Measurements from ENCODE around the gene MRPL30.

Gene MRPL30

DNA sequence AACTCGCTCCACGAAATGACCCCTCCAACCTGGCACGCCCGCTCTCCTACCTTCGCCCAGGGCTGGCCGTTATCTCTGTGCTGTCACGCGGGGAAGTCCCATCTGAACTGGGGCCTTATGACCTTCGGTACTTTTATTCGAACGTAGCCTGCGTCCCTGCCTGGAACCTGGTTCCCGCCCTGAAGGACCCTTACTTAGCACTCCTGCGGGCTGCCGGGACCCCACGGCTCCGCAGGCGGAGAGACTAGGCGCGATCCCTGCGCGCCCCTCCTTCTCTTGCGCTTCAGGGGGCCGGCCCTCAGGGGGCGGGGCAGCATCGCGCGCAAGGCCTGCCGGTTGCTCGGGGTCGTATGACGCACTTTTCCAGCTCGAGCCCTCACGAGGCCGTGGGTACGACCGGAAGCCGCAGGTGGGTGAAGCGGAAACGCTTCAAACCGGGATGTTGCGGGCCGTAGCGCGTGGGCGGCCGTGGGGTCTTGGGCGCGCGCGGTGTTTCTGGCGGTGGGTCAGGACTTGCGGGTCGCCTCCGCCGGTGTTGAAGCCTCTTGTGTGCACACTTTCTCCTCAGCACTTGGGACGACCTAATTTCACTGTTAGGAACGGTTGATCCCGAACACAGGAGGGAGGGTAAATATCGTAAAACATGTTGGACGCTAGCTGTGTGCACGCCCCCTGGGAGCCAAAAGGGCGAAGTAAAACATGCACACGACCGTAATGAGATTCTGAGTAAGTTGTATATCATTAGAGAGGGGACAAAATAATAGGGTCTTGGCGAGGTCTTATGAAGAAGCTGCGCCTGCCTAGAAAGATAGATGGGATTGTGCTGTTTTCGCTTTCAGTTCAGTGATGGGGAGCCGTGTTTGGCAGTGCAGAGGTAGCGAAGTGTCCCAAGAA is 26.1 kb upstream of the MRPL30 start, which contains the start of the genes LIPT1 and TSGA10:
Gene LIPT1, plus strand, starts transcription at position 325 of the 894 bp plus-strand sequence. CDS start 6,991 bp downstream, outside the sequence.
Gene TSGA10, minus strand, starts transcription at position 300 of the 894 bp plus-strand sequence. CDS start 45,503 bp downstream, outside the sequence.
- peak; percentile 95 for DNase-seq (ENCODE audit: low read depth)
- TF ChIP-seq, protein P1, sequence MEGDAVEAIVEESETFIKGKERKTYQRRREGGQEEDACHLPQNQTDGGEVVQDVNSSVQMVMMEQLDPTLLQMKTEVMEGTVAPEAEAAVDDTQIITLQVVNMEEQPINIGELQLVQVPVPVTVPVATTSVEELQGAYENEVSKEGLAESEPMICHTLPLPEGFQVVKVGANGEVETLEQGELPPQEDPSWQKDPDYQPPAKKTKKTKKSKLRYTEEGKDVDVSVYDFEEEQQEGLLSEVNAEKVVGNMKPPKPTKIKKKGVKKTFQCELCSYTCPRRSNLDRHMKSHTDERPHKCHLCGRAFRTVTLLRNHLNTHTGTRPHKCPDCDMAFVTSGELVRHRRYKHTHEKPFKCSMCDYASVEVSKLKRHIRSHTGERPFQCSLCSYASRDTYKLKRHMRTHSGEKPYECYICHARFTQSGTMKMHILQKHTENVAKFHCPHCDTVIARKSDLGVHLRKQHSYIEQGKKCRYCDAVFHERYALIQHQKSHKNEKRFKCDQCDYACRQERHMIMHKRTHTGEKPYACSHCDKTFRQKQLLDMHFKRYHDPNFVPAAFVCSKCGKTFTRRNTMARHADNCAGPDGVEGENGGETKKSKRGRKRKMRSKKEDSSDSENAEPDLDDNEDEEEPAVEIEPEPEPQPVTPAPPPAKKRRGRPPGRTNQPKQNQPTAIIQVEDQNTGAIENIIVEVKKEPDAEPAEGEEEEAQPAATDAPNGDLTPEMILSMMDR (IDR thresholded peaks at IDR 0.05; ENCODE audit: low read depth, low read length), result peak; percentile 8
- TF ChIP-seq, protein P2, sequence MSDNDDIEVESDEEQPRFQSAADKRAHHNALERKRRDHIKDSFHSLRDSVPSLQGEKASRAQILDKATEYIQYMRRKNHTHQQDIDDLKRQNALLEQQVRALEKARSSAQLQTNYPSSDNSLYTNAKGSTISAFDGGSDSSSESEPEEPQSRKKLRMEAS (IDR thresholded peaks at IDR 0.05; ENCODE audit: low read depth, low read length), result peak; percentile 85
- TF ChIP-seq MYC (IDR thresholded peaks at IDR 0.05; ENCODE audit: low read depth, low read length), result peak; percentile 95
- peak; percentile 83 for TF ChIP-seq POLR2A (IDR thresholded peaks at IDR 0.05; ENCODE audit: extremely low read depth, insufficient read length)
- peak within 1 kb of the TSS; percentile 95 for H3K4me3 ChIP-seq (ENCODE audit: low read depth, low read length)

DNA sequence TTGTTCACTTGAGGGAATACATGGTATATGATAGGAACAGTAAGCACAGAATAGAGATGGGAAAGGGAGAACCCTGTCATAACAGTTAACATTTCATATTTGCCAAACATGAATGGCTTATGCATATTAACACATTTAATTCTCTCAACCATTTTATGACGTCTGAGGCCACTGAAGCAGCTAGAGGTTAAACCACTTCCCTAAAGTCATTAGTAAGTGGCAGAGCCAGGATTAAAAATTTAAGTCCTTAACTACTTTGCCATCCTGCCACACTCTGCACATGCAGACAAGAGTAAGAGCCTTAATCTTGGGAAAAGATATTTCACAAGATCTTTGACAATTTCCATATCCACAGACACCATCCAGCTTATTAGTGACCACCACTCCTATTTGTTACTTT is 24.1 kb upstream of the MRPL30 start:
- DNase-seq (ENCODE audit: low read depth), result peak; percentile 30
- TF ChIP-seq, protein P1 (IDR thresholded peaks at IDR 0.05; ENCODE audit: low read depth, low read length), result no peak
- TF ChIP-seq MYC (IDR thresholded peaks at IDR 0.05; ENCODE audit: low read depth, low read length) (no peak), POLR2A (IDR thresholded peaks at IDR 0.05; ENCODE audit: extremely low read depth, insufficient read length) (no peak)
- TF ChIP-seq, protein P2 (IDR thresholded peaks at IDR 0.05; ENCODE audit: low read depth, low read length), result no peak
- no peak overlapping the region for H3K4me3 ChIP-seq (ENCODE audit: low read depth, low read length)

DNA sequence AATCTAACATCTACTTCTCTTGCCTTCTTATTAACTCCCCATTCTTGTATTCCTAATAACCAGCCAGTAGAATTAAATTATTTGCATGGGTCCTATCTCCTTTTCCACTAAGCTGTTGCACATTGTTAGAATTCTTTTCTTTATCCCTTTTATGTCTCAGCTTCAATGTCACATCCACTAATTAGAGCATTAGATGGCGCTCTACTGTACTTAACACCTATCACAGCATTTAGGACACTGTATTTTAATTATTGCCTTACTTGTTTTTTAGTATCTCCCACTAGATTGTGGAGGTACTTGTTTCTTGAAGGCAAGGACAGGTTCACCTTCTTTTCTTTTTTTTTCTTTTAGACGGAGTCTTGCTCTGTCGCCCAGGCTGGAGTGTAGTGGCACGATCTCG is 22.4 kb upstream of the MRPL30 start:
- DNase-seq (ENCODE audit: low read depth), result no peak
- TF ChIP-seq, protein P1 (IDR thresholded peaks at IDR 0.05; ENCODE audit: low read depth, low read length), result no peak
- TF ChIP-seq, protein P2 (IDR thresholded peaks at IDR 0.05; ENCODE audit: low read depth, low read length), result no peak
- no peak for TF ChIP-seq POLR2A (IDR thresholded peaks at IDR 0.05; ENCODE audit: extremely low read depth, insufficient read length)
- TF ChIP-seq MYC (IDR thresholded peaks at IDR 0.05; ENCODE audit: low read depth, low read length), result no peak
- H3K4me3 ChIP-seq (ENCODE audit: low read depth, low read length), result no peak overlapping the region

DNA sequence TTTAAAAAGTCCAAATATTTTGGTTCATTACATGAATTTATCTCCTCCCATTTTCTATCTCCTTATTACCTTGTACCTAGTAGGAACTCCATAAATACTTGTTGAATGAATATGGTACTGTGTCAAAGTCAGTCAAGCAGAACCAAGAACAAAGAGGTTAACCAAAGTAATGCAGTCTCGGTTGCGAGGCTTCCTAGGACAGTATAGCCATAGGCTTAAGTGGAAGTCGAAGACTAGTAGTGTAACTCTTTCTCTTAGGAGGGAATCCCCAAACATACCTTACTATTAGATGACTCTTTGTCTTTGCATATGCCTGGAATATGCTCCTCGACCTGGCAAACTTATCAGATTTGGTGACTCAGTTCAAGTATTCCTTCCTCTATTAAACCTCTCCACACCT is 21.4 kb upstream of the MRPL30 start:
- no peak for DNase-seq (ENCODE audit: low read depth)
- H3K4me3 ChIP-seq (ENCODE audit: low read depth, low read length), result no peak overlapping the region
- TF ChIP-seq, protein P1 (IDR thresholded peaks at IDR 0.05; ENCODE audit: low read depth, low read length), result no peak
- TF ChIP-seq MYC (IDR thresholded peaks at IDR 0.05; ENCODE audit: low read depth, low read length), result no peak
- TF ChIP-seq, protein P2 (IDR thresholded peaks at IDR 0.05; ENCODE audit: low read depth, low read length), result no peak
- no peak for TF ChIP-seq POLR2A (IDR thresholded peaks at IDR 0.05; ENCODE audit: extremely low read depth, insufficient read length)

DNA sequence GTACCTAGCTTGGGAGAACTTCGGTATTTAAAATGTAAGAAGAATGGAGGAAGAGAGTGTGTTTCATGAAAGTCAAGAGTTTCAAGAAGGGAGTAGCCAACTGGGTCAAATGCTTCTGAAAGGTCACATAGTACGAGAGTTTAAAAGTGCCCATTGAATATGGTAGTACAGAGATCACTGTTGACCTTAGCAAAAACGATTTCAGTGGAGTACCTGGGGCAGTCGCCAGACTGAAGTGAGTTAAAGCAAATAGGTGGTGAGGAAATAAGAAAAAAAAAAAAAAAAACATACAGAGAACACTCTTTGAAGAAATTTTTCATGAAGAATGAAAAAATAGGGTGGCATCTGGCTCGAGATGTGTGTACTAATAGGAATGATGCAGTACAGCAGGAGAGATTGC is 14.8 kb upstream of the MRPL30 start:
- DNase-seq (ENCODE audit: low read depth), result no peak
- TF ChIP-seq POLR2A (IDR thresholded peaks at IDR 0.05; ENCODE audit: extremely low read depth, insufficient read length) (no peak), MYC (IDR thresholded peaks at IDR 0.05; ENCODE audit: low read depth, low read length) (no peak)
- TF ChIP-seq, protein P2 (IDR thresholded peaks at IDR 0.05; ENCODE audit: low read depth, low read length), result no peak
- TF ChIP-seq, protein P1 (IDR thresholded peaks at IDR 0.05; ENCODE audit: low read depth, low read length), result no peak
- H3K4me3 ChIP-seq (ENCODE audit: low read depth, low read length), result no peak overlapping the region

Measured in NB4 (cell line).